ENCODE data around the gene A1BG.

A1BG gene

DNA sequence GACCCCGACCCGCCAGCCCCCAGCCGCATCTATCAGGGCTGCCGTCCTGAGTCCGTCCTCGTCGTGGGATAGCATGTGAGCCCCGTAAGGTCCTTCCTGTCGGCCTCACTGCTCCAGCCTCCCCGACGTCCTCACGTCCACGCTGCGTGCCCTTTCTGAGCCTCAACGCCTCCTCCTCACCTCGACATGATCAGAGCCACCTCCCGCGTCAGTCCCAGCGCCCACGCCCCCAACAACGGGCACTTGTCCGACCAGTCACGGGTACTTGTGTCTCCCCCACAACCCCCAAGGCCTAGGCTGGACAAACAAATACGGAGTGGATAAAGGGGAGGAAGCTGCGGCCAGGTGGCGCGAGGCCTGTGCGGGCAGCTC is 8.6 kb upstream of the A1BG start:
- no peak for TF ChIP-seq CTCF (conservative IDR thresholded peaks at IDR 0.05)
- H3K27ac ChIP-seq = peak overlapping the region; percentile 99

GRCh38 chr19:58357481-58358145 is 4.3 kb upstream of the A1BG start:
- no peak for TF ChIP-seq CTCF (conservative IDR thresholded peaks at IDR 0.05)
- no peak overlapping the region for H3K27ac ChIP-seq

GRCh38 chr19:58356766-58357480 is 3.6 kb upstream of the A1BG start:
- no peak for TF ChIP-seq CTCF (conservative IDR thresholded peaks at IDR 0.05)
- H3K27ac ChIP-seq = no peak overlapping the region

DNA sequence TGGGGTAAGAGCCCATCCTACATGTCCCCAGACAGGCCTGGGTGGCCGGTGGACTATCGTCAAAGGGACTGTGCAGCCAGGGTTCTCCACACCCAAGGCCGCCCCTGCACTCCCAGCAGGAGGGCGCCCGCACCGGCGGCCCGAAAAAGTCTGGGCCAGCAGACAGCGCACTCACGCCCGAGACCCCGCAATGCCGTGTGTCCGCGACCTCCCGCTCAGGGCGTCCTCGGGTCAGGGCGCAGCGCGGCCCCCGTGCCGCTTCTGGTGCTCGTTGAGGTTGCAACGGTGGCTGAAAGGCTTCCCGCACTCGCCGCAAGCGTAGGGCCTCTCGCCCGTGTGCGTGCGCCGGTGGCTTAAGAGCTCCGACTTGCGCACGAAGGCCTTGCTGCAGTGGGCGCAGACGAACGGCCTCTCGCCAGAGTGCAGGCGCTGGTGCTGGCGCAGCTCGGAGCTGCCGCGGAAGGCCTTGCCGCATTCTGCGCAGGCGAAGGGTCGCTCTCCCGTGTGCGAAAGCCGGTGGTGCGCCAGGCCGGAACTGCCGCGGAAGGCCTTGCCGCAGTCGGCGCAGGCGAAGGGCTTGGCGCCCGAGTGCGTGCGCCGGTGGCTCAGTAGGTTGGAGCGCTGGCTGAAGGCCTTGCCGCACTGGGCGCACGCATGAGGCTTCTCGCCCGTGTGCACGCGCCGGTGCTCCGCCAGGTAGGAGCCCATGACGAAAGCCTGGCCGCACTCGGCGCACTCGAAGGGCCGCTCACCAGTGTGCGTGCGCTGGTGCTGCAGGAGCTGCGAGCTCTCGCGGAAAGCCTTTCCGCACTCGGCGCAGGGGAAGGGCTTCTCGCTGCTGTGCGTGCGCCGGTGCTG is 2.8 kb upstream of the A1BG start:
- no peak for TF ChIP-seq CTCF (conservative IDR thresholded peaks at IDR 0.05)
- H3K27ac ChIP-seq = no peak overlapping the region

GRCh38 chr19:58355215-58355796 is 2.0 kb upstream of the A1BG start:
- no peak for TF ChIP-seq CTCF (conservative IDR thresholded peaks at IDR 0.05)
- no peak overlapping the region for H3K27ac ChIP-seq

DNA sequence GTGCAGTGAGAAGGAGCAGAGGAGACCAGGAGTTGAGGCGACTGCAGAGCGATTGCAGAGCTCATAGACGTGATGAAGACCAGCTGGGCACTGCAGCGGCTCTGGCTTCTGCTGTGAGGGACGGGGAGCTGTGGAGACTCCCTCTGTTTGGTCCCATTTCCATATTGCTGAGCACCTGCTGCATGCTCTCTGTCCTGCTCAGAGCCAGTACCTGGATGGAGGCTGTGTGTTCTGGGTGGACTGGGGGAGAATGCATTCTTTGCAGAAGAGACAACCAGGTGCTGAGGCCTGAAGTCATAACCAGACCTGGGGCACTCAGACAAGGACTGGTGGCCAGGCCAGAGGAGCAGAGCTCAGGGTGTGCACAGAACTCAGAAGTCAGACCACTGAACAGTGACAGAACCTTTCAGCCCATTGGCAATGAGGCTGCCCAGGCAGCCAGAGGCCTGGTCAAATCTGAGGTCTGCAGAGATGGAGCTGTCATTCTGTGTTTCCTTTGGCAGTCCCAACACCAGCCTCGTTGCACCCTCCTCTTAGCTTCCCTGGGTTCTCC is 1.3 kb upstream of the A1BG start:
- no peak overlapping the region for H3K27ac ChIP-seq

More for the DNA sequence above, 1.3 kb upstream of the A1BG start:
- no peak for TF ChIP-seq CTCF (conservative IDR thresholded peaks at IDR 0.05)
